GM20431 (cell line): Measurements from ENCODE around the gene SNRPE.

Experiments
- in situ Hi-C: fragments of 300-500 bp; cut with MseI, MboI; formaldehyde crosslinking; loops from one replicate; pipeline ENCODE4 v1.15.0; 2020; ENCODE audit warnings: low sequenced_read_pairs; ENCODE audit not compliant: unreplicated experiment

Gene SNRPE

DNA sequence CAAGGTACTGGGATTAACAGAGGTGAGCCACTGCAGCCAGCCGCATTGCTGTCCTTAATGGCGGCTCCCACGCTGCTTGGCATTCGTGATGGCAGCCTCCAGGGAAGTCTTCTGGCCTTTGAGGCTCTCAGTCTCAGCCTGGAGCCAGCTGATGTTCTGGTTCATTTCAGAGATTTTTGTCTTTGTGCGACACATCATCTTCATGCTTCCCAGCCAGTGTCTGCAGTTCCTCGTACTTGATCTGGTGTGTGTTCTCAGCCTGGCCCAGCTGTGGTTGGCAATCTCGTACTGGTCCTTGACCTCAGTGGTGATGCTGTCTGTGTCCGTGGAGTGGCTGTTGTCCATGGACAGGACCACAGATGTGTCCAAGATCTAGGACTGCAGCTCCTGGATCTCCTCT lies 11.7 kb downstream of the SNRPE start:
- in situ Hi-C loops: no loop called here

DNA sequence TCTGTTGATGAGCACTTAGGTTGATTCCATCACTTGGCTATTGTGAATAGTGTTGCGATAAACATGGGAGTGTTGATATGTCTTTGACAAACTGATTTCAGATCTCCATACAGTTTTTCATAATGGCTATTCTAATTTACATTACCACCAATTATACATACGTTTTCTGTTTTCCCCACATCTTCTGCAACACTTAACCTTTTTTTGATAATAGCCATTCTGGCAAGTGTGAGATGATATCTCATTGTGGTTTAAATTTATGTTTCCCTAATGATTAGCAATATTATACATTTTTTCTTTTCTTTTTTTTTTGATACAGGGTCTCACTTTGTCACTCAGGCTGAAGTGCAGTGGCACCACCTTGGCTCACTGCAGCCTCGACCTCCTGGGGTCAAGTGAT lies 17.0 kb downstream of the SNRPE start:
- in situ Hi-C loops: no loop called here

DNA sequence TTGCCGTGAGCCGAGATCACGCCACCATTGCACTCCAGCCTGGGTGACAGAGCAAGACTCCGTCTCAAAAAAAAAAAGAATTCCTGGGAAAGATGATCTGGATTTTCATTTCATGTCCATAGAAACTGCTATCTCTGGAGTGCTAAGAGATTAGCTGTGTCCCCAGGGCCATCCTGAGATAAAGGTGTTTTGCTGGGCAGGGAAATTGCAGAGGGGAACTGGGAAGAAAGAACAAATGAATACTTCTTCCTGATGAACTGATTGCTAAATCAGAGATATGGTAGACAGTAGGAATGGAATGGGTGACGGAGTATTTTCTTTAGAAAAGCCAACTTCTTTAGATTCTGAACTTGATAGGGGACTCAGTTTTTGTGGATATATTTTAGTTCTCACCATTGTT lies 19.2 kb downstream of the SNRPE start:
- in situ Hi-C loops: no loop called here

DNA sequence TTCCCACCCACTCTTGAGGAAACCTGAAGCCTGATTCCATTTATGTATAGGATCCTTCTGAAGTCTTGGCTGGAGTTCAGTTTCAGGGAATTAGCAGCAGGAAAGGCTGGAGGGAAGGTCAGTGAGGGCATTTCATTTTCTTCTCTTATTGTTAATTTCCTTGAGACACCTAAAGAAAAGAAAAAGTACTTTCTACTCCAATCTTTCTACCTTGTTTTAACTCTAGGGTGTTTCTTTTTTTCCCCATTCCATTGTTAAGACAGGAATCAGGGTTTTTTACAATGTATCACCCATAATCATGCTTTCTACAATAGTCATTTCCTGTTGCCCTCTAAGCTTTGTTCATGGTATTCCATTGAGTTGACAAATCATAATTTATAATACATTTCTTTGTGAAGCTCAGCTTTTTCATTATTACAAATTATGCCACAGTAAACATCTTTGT lies 27.4 kb downstream of the SNRPE start:
- in situ Hi-C loops: no loop called here

DNA sequence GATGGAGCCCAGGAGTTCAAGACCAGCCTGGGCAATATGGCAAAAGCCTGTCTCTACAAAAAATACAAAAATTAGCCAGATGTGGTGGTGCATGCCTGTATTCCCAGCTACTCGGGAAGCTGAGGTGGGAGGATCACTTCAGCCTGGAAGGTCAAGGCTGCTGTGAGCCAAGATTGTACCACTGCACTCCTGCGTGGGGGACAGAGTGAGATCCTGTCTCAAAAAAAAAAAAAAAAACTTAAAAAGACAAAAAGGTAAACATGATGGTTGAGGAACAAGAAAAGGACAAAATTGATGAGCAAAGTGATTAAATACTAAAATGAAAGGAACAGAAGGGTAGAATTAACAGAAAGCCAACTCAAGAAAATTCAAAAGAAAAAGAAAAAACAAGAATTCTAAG lies 30.6 kb downstream of the SNRPE start:
- in situ Hi-C loops: no loop called here

DNA sequence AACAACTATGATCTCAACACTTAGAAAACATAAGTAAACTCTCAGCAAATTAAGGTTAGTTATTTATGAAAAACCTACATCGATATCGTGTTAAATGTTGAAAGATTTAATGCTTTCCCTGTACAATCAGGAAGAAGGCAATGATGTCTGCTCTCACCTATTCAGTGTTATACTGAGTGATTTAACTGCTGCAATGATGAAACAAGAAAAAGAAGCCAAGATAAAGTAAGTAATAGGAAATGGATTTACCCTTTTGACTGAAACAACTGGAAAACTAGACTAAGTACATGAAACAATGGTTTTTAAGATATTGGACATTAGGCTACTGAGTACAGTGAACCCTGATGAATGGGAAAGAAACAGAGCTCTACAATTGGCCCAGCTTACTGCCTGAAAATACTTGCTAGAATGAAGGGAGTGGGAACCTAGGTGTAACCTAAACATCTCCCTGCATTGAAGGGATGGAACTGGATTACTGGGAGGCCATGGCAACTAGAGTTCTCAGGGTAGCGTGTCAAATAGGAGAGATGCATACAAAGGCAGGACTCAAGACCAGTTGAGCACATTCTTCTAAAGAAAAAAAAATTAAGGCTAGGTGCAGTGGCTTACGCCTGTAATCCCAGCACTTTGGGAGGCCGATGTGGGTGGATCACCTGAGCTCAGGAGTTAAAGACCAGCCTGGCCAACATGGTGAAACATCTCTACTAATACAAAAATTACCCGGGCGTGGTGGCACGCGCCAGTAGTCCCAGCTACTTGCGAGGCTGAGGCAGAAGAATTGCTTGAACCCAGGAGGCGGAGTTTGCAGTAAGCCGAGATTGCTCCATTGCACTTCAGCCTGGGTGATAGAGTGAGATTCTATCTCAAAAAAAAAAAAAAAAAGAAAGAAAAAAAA lies 37.3 kb downstream of the SNRPE start:
- in situ Hi-C loops: no loop called here

DNA sequence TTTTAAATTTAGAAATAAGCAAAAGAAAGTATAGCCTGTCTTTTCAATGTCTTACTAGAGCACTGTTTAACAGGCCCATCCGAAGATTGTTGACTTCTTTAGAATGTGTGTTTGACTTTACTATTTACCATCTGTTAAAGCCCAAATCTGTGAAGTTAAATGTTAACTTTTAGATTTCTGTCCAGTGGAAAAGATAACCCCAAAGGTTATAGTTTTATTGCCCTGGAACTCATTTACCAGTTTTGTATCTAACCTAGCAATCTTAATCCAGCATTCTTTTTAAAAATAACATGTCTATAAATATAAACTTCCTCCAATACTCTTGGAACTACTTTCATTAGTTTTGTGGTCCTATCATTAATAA lies 37.9 kb downstream of the SNRPE start:
- in situ Hi-C loops: no loop called here

DNA sequence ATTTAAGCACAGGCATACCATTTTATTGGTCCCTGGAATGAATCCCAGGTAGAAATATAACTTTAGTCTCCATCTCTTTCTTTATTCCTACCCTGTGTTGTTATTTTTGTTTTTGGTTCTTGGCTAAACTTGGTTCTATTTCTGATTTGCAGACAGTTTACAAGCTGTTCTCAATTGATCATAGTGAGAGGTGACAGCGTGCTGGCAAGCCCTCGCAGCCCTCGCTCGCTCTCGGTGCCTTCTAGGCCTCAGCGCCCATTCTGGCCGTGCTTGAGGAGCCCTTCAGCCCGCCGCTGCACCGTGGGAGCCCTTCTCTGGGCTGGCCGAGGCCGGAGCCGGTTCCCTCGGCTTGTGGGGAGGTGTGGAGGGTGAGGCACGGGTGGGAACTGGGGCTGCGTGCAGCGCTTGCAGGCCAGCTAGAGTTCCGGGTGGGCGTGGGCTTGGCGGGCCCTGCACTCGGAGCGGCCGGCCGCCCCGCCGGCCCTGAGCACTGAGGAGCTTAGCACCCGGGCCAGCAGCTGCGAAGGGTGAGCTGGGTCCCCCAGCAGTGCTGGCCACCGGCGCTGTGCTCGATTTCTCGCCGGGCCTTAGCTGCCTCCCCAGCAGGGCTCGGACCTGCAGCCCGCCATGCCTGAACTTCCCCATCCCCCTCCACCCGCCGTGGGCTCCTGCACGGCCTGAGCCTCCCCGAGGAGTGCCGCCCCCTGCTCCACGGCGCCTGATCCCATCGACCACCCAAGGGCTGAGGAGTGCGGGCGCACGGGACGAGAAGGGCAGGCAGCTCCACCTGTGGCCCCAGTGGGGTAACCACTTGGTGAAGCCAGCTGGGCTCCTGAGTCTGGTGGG lies 38.7 kb downstream of the SNRPE start:
- in situ Hi-C loops: no loop called here

DNA sequence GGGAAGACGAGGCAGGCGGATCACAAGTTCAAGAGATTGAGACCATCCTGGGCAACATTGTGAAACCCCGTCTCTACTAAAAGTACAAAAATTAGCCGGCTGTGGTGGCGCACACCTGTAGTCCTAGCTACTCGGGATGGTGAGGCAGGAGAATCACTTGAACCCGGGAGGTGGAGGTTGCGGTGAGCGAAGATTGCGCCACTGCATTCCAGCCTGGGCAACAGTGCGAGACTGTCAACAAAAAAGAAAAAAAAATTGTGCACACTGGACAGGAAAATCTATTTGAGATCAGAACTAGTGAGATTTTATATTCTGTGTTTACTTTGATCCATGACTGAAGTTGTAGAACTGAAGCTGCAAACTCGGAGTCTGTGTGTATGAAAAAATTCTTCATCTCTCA lies 40.2 kb downstream of the SNRPE start:
- in situ Hi-C loops: no loop called here

DNA sequence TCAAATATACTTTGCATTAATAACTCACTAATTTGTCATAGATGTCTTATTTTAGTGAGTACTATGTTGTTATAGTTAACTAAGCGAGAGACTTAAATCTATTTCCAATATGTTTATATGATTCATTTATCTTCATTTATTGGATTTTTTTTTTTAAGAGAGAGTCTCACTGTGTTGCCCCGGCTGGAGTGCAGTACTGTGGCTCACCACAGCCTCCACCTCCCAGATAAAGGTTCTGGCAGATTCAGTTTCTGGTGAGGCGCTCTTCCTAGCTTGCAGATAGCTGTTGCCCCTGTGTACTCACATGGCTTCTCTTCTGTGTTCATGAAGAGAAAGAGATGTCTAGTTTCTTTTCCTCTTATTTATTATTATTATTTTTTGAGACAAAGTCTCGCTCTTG lies 43.9 kb downstream of the SNRPE start:
- in situ Hi-C loops: no loop called here

DNA sequence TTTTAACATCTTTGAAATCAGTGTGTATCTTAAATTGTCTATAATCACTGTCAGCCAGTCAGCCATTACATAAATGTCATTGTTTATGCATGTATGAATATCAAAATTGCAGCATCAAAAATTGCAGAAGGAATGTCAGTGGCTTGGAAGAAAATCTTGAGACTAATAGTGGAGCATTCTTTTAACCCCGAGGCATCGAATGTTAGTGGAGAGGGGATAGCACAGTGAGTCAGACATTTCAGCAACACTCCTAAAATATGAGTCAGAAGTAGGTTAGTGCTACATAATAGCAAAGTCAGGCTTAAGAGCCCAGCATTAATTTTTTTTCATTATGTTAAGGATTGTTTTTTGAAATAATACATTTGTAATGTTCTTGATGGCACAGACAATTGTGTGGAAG lies 45.5 kb downstream of the SNRPE start:
- in situ Hi-C loops: no loop called here

DNA sequence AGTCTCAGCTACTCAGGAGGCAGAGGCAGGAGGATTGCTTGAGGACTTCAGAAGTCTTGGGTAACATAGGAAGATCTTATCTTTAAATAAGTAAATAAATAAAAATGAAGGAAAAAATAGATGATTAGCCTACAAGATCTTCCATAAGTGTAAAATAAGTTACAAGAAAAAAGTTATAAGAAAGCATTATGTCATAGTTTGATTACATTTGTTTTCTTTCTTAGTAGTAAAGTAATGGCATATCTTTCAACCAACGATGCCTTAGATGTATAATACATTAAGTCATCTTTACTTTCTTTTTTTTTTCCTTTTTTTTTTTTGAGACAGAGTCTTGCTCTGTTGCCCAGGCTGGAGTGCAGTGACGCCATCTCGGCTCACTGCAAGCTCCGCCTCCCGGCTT lies 46.5 kb downstream of the SNRPE start:
- in situ Hi-C loops: no loop called here

DNA sequence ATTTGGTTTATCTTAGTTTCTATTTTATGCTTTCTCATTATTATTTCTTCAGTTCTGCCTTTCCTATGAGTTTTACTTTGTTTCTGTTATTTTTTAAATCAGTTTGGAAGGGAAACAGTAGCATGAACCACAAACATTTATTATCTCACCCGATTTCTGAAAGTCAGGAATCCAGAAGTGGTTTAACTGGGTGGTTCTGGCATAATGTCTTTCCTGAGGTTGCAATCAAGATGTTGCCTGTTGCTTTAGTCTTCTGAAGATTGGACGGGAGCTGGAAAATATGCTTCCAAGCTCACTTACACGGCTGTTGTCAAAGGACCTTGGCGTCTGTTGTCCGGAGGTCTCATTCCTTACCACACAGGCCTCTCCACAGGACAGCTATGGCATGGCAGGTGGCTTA lies 50.4 kb downstream of the SNRPE start:
- in situ Hi-C loops: no loop called here

DNA sequence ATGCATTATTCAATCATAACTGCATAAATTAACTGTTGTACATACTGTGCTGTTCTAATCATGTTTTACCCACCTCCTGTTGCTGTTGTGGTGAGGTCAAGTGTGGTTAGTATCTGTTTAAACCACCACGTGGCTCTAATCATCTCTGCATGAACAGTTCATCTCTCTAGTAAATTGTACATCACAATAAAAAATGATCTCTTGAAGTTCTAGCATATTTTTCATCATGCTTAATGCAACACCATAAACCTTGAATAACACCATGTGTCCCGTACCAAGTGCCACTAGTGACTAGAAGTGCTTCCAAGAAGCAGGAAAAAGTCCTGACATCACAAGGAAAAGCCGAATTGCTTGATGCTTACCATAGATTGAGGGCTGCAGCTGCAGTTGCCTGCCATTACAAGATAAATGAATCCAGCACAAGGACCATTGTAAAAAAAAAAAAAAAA lies 51.7 kb downstream of the SNRPE start:
- in situ Hi-C loops: no loop called here

DNA sequence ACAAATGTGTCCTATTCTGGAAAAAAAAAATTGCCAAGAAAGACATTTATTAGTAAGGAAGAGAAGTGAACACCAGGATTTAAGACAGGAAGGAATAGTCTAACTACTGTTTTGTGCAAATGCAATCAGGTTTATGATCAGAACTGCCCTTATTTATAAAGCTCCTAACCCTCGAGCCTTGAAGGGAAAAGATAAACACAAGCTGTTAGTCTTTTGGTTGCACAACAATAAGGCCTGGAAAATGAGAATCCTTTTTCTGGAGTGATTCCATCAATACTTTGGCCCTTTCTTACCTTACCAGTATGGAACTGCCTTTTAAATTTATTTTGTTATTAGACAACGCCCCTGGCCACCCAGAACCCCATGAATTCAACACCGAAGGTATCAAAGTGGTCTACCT lies 52.9 kb downstream of the SNRPE start:
- in situ Hi-C loops: no loop called here

DNA sequence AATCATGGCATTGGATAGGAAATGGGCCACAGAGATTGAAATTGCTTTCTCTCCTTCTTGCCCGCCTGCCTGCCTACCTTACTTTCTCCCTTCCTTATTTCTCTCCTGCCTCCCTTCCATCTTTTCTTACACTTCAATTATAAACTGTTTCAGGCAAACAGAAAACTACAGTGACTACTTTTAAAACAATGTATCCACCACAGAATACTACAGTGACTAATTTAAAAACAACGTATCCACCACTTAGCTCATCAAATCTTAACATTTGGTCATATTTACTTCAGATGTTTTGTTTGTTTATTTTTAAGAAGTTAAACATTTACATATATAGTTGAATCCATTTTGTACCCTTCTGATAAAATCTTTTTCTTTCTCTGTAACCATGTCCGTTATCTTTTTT lies 54.4 kb downstream of the SNRPE start:
- in situ Hi-C loops: no loop called here

DNA sequence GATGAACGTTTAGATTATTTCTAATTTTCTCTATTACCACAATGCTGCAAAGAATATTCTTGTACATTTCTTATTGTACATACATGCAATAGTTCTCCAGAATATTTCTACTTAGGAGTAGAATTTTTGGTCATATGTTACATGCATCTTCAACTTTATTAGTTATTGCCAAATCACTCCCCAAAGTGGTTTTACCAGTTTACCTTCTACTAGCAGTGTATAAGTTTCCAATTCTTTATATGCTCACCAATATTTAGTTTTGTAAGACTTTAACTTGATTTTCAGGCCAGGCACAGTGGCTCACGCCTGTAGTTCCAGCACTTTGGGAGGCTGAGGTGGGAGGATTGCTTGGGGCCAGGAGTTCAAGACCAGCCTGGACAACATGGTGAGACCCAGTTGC lies 55.4 kb downstream of the SNRPE start:
- in situ Hi-C loops: no loop called here
